GM19467 (cell line): ENCODE measurements around the gene ADGRB3.
"Not testable (repeated sequence)": the region's sequence is repeated elsewhere in the genome, so short reads cannot be mapped to it uniquely, and the experiment has no call there.

Experiments
- ATAC-seq: cut with Tn5 transposase; IDR thresholded peaks from one replicate; pipeline ENCODE4 v1.9.1; 2021; ENCODE audit warnings: mild to moderate bottlenecking, moderate library complexity; ENCODE audit not compliant: unreplicated experiment

The ADGRB3 gene

GRCh38 chr6:69216127-69216526, 581.0 kb downstream of the ADGRB3 start:
- ATAC-seq, result no peak

GRCh38 chr6:69217343-69217742, 582.3 kb downstream of the ADGRB3 start:
- no peak for ATAC-seq

- ATAC-seq, result no peak
Observed at GRCh38 chr6:69220375-69220774, 585.3 kb downstream of the ADGRB3 start.

DNA sequence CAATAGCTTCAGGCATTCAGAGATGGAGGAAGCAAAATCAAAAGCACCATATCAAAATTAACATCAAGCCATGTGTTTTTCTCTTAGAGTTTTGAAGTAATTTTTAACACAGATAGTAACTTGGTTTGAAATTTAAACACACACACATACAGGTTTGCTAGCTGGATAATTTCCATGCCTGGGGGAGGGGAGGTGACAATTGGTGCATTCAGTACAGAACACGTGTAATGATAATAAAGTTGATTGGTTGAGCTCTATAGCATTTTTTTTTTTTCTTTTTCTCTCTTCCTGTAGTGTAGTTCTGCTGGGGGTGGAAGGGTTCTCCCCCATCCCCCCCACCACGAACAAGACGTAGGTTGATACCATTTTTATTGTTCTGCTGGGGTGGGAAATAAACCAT, 596.9 kb downstream of the ADGRB3 start:
- ATAC-seq, result no peak

DNA sequence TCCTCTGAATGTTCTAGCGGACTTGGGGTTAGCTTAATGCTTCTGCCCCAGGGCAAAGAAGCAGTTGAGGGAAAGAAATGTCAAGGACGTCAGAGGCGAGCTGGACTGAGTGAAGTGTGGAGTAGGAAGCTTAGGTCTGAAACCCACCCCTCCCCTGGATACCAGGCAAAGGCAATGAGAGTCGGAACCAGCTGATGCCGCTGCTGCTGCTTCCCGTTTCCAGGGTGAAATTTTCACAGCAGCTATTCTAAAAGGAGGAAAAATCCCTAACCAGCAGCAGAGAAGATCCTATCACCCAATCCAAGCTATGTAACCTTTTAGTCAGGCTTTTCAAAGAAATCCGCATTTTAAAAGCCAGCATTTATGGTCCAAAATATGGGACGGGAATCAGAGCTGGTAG, 597.4 kb downstream of the ADGRB3 start:
- no peak for ATAC-seq

- peak; percentile 99 for ATAC-seq
Observed at GRCh38 chr6:69232911-69233448, 597.9 kb downstream of the ADGRB3 start.

- ATAC-seq, result no peak
Observed at GRCh38 chr6:69238067-69238466, 603.0 kb downstream of the ADGRB3 start.

DNA sequence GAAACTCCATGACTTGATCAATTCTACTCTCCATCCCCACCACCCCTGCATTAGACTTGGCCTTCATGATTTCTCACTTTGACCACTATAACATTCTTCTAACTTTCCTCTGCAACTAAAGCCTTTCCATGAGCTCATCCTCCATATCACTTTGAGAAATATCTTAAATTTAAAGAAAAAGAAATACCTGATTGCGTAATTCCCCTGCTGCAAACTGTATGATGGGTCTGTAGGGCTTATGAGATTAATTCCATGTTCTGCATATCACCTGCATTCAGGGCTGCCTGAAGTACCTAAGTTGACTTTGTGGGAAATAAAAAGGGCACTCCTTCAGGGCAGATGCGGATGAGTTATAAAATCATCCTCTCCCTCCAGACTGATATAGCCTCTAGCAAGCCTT, 611.9 kb downstream of the ADGRB3 start:
- no peak for ATAC-seq

DNA sequence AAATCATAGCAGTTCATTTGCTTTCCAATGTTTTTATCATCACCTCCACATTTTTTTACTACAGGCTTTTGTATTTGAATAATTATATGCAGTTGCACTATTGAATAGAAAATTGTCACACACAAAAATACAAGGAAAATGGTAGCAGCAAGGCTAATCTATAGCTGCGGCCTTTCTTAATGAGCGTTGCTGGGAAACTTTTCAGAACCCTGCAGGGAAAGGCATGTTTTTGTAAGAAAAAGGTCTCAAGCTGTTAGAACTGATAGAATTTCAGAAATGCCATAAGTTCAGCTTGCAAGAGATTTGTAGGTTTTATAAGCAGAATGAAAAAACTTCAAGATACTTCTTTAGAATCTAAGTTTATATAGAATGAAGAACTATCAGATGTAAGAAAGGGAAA, 625.9 kb downstream of the ADGRB3 start:
- ATAC-seq, result no peak

DNA sequence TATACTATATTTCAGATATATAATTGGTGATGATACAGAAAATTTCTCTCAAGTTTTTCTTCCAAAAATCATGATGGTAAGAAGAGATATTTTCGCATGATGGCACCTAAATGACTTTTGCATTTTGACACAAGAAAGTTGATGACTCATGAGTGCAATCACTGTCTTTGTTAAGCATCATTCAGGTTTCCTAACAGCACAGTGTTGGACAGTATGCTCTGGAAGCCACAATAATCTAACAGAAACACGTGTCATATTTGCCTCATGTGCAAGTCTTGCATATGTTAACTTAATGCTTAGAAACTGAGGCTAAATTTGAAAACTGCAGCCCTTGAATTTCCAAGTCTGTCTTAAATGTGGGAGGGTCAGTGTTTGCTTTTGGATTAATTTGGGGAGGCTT, 628.2 kb downstream of the ADGRB3 start:
- no peak for ATAC-seq

DNA sequence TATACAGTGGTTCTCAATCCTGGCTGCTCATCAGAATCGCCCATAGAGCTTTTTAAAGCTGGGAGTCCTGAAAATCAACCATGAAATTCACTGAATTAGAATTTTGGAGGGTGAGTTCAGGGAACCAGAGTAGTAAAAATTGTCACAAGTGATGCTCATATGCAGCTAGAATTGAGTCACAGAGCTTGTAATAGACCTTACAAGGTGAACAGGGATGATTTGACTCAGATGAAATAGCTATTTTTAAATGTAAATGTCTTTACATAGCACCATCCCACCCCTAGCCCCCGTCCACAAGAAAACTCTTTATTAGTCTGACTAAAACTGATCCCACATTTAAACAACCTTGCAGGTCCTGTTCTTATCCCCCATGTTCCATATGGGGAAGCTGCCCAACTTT, 630.0 kb downstream of the ADGRB3 start:
- no peak for ATAC-seq

- no peak for ATAC-seq
Observed at GRCh38 chr6:69265706-69266105, 630.6 kb downstream of the ADGRB3 start.

GRCh38 chr6:69276204-69276603, 641.1 kb downstream of the ADGRB3 start:
- ATAC-seq, result no peak

GRCh38 chr6:69279805-69280204, 644.7 kb downstream of the ADGRB3 start:
- ATAC-seq, result no peak

GRCh38 chr6:69280858-69281257, 645.8 kb downstream of the ADGRB3 start:
- no peak for ATAC-seq

DNA sequence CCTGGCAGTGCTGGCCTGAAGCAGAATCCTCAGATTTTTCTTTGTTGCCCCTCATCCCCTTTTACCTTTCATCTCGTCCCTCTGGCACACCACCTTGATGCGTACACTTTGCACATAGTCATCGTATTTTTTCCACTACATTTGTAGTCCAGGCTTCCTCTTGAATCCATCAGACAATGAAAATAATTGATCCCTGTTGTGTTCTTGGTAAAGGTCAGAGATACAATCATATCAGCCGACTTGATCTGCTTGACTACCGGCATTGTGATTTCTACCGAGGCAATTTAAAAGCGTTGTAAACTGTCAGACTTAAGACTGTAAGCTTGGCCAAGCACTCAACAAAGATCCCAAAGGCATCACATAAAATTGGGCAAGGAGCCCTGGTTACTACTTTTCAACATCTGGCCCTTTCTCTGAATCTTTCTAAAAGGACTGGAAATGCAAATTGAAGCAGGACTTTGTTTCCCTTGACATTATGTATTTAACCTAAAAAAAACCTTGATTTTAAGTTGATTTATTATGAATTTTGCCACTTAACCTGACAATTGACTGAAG, 649.2 kb downstream of the ADGRB3 start:
- no peak for ATAC-seq

GRCh38 chr6:69285054-69285453, 650.0 kb downstream of the ADGRB3 start:
- no peak for ATAC-seq

DNA sequence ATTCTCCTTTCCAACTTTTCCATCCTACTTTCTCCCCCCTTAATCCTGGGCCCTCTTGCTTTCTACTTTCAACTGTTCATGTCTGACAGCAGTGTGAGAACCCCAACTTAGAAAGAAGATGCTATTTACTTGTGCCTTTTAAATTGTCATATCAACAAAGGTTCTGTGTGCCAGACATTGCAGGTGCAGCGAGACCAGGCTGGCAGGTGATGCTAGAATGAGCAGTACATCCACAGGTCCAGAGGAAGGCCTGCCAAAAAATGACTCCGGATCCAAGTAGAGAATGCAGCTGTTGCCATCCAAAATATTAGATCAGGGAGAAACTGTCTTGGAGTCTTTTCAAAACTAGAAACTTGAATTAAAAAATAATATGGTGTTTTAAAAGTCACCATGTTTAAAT, 651.2 kb downstream of the ADGRB3 start:
- no peak for ATAC-seq

DNA sequence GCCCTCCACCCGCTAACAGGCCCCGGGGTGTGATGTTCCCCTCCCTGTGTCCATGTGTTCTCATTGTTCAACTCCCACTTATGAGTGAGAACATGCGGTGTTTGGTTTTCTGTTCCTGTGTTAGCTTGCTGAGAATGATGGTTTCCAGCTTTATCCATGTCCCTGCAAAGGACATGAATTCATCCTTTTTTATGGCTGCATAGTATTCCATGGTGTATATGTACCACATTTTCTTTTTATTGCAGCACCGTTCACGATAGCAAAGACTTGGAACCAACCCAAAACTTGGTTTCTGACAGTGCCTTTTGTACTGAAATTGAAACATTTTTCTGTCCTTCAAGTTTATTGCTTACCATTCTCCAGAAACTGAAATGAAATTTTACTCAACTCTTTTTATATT, 653.1 kb downstream of the ADGRB3 start:
- ATAC-seq, result not testable (repeated sequence)

DNA sequence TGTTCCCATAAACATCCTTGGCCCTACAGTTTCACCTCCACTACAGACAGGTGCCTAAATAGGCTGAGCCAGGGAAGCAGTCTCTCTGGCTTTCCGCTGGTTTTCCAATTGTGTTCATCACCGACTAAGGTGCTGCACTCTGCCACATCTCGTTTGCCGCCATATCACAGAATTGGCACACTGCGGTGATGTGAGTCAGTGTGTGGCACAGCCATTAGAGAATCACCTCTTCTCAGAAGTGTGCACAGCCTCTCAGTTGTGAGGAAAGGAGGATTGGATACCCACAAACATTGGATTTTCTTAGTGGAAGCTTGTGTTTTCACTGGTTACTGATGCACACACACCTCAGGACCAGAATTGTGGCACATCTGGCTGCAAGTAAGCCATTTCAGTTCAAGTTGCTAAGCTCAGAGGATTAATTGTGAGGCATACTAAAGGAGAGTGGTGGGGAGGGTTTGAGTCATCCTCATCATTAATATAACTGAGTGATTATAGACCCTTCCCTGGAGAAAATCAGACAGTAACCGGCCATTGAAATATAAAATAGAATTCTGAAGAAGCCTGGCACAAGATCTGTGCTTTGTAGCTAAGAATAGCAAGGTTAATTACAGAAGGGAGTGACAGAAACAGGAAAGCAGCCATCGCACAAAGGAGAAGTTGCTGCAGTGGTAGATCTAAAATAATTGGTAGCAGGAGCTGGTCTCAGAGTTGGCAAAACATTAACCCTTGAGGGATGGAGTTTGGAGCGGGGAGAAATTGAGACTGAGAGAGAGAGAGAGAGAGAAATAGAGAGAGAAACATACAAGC, 654.8 kb downstream of the ADGRB3 start:
- no peak for ATAC-seq

DNA sequence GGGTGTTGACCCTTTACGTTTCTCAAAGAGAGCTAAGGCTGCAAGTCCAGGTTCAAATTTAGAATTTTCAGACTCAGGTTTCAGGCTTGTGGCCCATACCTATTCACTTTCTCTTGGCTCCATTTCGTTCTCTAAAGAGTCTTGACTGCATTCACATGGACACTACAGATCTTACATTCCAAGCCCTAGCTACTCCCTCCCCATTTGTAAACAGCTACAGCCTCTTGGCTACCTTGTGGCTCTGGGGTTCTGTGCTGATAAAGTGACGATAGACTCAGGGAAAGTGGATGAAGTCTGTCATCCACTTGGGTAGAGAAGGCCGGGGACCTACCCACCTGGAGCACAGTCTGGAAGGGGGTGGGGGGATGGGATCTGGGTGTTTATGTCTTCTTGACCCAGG, 658.4 kb downstream of the ADGRB3 start:
- no peak for ATAC-seq

DNA sequence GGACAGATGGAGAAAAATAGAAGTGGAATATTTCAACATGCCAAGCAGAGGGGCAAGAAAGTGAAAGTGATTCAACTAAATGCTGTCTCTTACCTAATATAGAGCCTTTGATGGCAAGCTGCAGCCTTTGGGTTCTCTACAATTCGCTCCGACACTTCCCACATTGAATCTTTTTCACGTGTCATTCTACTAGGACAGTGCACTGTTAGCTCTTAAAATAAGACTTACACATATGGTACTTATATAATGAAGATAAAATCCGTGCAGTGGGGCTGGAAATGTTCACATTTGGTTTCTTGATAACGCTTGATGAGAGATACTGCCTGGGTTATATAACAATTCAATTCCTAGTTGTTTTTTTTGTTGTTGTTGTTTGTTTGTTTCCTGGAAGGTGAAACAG, 659.3 kb downstream of the ADGRB3 start:
- no peak for ATAC-seq

DNA sequence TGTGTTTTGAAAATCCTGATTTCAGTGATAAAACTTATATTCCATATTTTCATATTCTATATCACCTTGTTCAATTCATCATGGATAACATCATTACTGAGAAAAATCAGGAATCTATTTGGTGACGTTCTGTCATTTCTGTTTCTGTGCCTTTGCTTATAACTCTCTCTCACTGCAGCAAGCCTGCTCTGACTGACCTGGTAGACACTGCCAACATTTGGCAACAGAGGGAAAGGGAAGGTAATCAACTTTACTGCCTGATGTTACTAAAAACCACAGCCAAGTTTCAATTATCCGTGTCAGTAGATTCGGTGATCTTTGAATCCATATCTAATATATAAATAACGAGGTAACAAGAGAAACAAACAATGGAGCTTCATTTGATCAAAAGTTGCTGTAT, 659.8 kb downstream of the ADGRB3 start:
- ATAC-seq, result no peak
